ENCODE measurements around the gene RHOT1.

DNA sequence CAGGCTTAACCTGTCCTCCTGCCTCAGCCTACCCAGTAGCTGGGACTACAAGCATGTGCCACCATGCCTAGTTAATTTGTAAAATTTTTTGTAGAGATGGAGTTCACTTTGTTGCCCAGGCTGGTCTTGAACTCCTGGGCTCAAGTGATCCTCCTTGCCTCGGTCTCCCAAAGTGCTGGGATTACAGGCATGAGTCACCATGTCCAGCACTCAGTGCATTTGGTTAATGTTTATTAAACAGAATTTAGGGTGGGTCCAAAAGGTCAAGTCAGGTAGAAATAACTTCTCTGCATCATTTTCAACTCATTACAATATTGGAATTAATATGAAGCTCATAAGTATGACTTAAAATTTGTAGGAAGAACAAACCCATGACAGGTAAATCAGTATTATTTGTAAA lies 55.7 kb downstream of the RHOT1 start:
- TF ChIP-seq, protein P1, sequence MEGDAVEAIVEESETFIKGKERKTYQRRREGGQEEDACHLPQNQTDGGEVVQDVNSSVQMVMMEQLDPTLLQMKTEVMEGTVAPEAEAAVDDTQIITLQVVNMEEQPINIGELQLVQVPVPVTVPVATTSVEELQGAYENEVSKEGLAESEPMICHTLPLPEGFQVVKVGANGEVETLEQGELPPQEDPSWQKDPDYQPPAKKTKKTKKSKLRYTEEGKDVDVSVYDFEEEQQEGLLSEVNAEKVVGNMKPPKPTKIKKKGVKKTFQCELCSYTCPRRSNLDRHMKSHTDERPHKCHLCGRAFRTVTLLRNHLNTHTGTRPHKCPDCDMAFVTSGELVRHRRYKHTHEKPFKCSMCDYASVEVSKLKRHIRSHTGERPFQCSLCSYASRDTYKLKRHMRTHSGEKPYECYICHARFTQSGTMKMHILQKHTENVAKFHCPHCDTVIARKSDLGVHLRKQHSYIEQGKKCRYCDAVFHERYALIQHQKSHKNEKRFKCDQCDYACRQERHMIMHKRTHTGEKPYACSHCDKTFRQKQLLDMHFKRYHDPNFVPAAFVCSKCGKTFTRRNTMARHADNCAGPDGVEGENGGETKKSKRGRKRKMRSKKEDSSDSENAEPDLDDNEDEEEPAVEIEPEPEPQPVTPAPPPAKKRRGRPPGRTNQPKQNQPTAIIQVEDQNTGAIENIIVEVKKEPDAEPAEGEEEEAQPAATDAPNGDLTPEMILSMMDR (IDR thresholded peaks at IDR 0.05), result no peak
- TF ChIP-seq, protein P2, sequence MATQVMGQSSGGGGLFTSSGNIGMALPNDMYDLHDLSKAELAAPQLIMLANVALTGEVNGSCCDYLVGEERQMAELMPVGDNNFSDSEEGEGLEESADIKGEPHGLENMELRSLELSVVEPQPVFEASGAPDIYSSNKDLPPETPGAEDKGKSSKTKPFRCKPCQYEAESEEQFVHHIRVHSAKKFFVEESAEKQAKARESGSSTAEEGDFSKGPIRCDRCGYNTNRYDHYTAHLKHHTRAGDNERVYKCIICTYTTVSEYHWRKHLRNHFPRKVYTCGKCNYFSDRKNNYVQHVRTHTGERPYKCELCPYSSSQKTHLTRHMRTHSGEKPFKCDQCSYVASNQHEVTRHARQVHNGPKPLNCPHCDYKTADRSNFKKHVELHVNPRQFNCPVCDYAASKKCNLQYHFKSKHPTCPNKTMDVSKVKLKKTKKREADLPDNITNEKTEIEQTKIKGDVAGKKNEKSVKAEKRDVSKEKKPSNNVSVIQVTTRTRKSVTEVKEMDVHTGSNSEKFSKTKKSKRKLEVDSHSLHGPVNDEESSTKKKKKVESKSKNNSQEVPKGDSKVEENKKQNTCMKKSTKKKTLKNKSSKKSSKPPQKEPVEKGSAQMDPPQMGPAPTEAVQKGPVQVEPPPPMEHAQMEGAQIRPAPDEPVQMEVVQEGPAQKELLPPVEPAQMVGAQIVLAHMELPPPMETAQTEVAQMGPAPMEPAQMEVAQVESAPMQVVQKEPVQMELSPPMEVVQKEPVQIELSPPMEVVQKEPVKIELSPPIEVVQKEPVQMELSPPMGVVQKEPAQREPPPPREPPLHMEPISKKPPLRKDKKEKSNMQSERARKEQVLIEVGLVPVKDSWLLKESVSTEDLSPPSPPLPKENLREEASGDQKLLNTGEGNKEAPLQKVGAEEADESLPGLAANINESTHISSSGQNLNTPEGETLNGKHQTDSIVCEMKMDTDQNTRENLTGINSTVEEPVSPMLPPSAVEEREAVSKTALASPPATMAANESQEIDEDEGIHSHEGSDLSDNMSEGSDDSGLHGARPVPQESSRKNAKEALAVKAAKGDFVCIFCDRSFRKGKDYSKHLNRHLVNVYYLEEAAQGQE (IDR thresholded peaks at IDR 0.05; ENCODE audit: insufficient read depth in 1 of 2, low read depth in 2 of 2, low read length in 1 of 2), result no peak
- TF ChIP-seq POLR2AphosphoS5 (IDR thresholded peaks at IDR 0.05; ENCODE audit: low read depth, low read length), result no peak
- no peak for TF ChIP-seq SIN3A (IDR thresholded peaks at IDR 0.05; ENCODE audit: borderline replicate concordance, insufficient read depth, low read depth, low read length)

Measured in Panc1 (cell line).